T1000 (cell line): ENCODE measurements around the gene UNC50.

ENCODE experiments used
- DNase-seq: peaks from one replicate; lab custom pipeline; 2025; ENCODE audit warnings: mixed read lengths; lab: John Stamatoyannopoulos, UW

Gene UNC50

GRCh38 chr2:98608116-98608961 lies at the start of gene UNC50, which contains the start of gene COA5:
Gene UNC50, plus strand, starts transcription at chr2:98608589. Its CDS starts 1,171 bp downstream, at chr2:98609760.
Gene COA5, minus strand, starts transcription at chr2:98608512. Its CDS starts 107 bp downstream, at chr2:98608405.
- peak; percentile 80 for DNase-seq

- DNase-seq = no peak
Measured at GRCh38 chr2:98558852-98559530, 49.4 kb upstream of the UNC50 start.

- no peak for DNase-seq
Measured at GRCh38 chr2:98559581-98559980, 48.8 kb upstream of the UNC50 start.

- DNase-seq = no peak
Measured at GRCh38 chr2:98560256-98560771, 48.1 kb upstream of the UNC50 start.

- DNase-seq = no peak
Measured at GRCh38 chr2:98561018-98561417, 47.4 kb upstream of the UNC50 start.

- DNase-seq = no peak
Measured at GRCh38 chr2:98561902-98562695, 46.3 kb upstream of the UNC50 start.

GRCh38 chr2:98563394-98563793 lies 45.0 kb upstream of the UNC50 start:
- no peak for DNase-seq

GRCh38 chr2:98564541-98565132 lies 43.8 kb upstream of the UNC50 start:
- DNase-seq = no peak

- no peak for DNase-seq
Measured at GRCh38 chr2:98565286-98565860, 43.0 kb upstream of the UNC50 start.

GRCh38 chr2:98565941-98566340 lies 42.4 kb upstream of the UNC50 start:
- DNase-seq = no peak

- no peak for DNase-seq
Measured at GRCh38 chr2:98568161-98568956, 40.0 kb upstream of the UNC50 start.

GRCh38 chr2:98569197-98569793 lies 39.1 kb upstream of the UNC50 start:
- DNase-seq = no peak

GRCh38 chr2:98569915-98570314 lies 38.5 kb upstream of the UNC50 start:
- no peak for DNase-seq

- DNase-seq = no peak
Measured at GRCh38 chr2:98570356-98570755, 38.0 kb upstream of the UNC50 start.

- DNase-seq = no peak
Measured at GRCh38 chr2:98571121-98571701, 37.2 kb upstream of the UNC50 start.

- no peak for DNase-seq
Measured at GRCh38 chr2:98571796-98572195, 36.6 kb upstream of the UNC50 start.

GRCh38 chr2:98572211-98572610 lies 36.2 kb upstream of the UNC50 start:
- DNase-seq = no peak

- no peak for DNase-seq
Measured at GRCh38 chr2:98572676-98573075, 35.7 kb upstream of the UNC50 start.

GRCh38 chr2:98573426-98573825 lies 35.0 kb upstream of the UNC50 start:
- DNase-seq = no peak
